Transverse colon (tissue), 3 donors: ENCODE measurements around the gene FOXP1.

Experiments used
- CTCF ChIP-seq, 5 experiments: fragments of 200-600 bp in 3 of 5; fragments of 450-650 bp in 2 of 5; sonication (generic) in 3 of 5; IDR thresholded peaks; 1 replicate in 2 of 5; 2 replicates in 3 of 5; pipeline ENCODE4 v1.5.1; 2016 to 2017; ENCODE audit warnings: antibody characterized with exemption in 5 of 5, inconsistent platforms in 3 of 5, mild to moderate bottlenecking in 2 of 5, moderate library complexity in 1 of 5
- EP300 ChIP-seq: sonication (generic); formaldehyde crosslinking; IDR thresholded peaks from one replicate; pipeline ENCODE4 v1.6.1; 2017; ENCODE audit warnings: antibody characterized with exemption, low read depth
- POLR2A ChIP-seq: fragments of 450-650 bp; IDR thresholded peaks from one replicate; pipeline ENCODE4 v1.6.1; 2016; ENCODE audit warnings: antibody characterized with exemption, mild to moderate bottlenecking, moderate library complexity

- TF ChIP-seq CTCF (IDR thresholded peaks at IDR 0.05) (no peak), EP300 (no peak), POLR2A (no peak)
Observed at GRCh38 chr3:71062952-71063772, 520.4 kb downstream of the FOXP1 start.
